ENCODE results near the gene PTCRA.
"Not testable (repeated sequence)": the region's sequence is repeated elsewhere in the genome, so short reads cannot be mapped to it uniquely, and the experiment has no call there.

The PTCRA gene, protein sequence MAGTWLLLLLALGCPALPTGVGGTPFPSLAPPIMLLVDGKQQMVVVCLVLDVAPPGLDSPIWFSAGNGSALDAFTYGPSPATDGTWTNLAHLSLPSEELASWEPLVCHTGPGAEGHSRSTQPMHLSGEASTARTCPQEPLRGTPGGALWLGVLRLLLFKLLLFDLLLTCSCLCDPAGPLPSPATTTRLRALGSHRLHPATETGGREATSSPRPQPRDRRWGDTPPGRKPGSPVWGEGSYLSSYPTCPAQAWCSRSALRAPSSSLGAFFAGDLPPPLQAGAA

DNA sequence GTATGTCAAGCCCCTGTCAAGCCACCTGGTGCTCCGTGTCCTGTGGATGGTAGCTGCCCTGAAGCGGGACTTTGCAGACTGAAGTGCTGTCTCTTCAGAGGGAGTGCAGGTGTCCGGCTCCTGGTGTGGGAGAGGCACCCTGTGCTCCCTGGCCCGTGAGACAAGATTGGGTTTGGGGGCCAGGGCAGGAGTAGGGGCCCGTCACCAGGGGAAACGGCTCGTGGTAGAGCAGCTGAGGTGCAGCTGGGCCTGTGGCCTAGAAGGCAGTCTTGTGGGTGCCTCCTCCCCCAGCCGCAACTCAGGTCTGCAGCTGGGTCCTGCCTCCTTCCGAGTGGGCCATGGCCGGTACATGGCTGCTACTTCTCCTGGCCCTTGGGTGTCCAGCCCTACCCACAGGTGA lies at the start of gene PTCRA:
Gene PTCRA (plus strand): TSS at position 322 of the 400 bp plus-strand sequence. CDS start 17 bp downstream, at position 339.
- peak; percentile 87 for DNase-seq (ENCODE audit: low spot score)

DNA sequence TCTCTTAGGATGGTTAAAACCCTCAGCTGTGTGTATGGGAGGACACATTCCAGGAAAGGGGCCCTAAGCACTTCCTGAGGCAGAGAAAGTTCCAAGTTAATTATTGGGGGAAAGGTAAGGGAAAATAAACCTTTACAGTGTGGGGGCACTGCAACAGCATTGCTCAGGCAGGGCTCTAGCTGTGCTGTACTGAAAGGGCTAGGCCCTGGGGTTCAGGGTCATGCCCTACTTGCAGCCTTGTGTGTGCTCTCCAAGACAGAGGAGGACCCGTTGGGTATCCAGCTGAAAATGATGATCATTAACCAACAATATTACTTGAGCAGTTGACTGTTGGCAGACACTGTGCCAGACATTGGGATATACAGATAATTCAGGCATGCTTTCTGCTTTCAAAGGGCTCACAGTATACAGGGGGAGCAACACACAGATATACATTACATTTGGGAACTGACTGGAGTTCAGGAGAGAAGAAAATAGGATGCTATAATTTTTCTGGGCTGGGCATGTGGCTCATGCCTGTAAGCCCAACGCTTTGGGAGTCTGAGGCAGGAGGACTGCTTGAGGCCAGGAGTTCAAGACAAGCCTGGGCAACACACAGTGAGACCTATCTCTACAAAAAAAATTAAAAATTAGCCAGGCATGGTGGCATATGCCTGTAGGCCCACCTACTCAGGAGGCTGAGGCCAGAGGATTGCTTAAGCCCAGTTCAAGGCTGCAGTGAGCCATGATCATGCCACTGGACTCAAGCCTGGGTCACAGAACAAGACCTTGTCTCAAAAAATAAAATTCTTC lies 45.5 kb upstream of the PTCRA start:
- DNase-seq (ENCODE audit: low spot score) = no peak

DNA sequence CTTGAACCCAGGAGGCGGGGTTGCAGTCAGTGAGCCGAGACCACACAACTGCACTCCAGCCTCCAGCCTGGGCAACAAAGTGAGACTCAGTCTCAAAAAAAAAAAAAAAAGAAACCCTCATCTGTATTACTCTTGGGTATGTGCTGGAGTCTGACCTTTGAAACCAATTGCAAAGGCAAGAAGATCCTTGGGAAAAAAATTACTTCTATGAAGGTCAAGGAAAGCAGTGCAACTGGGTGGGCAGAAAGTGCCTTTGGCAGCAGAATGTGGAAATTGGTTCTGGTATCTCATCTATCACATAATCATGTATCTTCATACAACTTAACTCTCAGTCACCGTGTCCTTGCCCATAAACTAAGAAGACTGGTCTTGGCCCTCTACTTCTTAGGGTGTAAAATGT lies 44.1 kb upstream of the PTCRA start:
- no peak for DNase-seq (ENCODE audit: low spot score)

DNA sequence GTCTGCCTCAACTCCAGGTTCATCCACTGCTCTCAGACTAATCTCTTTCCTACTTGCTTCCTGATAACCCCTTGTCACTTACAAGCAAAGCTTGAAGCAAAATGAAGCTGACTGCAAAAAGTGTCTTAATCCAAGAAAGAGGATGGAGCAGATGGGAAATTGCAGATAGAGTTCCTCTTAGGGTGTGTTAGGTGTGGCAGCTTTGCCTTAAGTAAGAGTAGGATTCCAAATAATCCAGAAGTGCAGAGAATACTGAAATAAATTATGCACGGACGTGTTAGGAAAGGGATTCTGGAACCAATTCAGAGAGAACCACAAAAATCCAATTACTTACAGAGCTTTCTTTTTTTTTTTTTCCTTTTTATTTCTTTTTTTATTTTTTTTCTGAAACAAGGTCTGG lies 42.5 kb upstream of the PTCRA start:
- DNase-seq (ENCODE audit: low spot score) = no peak

DNA sequence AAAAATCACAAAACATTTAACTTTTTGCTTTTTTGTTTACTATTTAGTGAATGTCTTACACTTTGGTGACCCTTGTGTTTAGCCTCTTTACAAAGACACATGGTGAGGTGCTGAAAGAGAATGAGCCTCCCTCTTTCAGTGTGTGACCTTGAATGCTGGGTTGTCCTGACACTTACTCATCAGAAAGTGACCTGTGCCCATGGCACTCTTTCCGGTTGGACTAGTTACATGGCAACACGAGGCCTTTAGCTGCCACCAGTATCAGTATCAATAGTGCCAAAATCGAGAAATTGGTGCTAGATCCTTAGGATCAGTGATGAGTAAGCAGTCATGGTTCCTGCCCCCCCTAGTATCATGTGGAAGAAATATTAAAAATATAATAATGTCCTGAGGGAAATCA lies 38.2 kb upstream of the PTCRA start:
- DNase-seq (ENCODE audit: low spot score) = no peak

DNA sequence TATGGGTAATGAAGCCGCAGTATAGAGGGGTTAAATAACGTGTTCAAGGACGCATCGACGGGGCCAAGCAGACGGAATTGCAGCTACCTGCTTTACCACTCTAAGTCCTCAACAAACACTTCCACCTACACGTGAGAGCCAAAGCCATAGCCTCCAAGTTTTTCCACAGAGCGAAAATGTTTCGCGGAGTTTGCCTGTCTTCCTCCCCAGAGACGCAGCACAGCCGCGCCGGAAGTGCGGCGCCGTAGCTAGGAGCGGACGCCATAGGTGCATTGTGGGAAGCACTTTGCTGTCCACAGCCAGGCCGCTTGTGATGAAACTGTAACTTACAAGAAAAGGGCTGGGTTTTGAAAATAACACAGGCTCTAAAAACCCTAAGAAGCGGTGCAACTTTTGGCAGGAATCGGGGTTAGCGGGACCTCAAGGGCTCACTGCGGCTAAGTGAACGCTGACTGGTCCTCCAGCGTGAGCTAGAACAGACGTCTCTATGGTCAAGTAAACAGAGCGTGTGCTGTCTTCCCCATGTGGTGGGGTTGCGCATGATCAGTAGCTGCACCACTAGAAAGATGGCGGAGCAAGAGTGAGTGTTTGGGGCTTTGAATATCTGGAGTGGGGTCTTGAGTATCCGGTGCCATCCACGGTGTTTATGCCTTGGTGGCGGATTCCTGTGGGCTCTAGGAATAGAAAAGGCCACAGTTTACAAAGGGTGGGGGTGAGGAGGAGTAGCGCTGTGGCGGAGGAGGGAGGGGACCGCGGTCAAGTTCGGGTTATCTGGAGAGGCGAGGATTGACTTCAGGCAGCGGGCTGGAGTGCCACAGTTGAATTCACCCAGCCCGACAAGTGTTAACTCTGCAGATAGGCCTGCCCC lies 36.2 kb upstream of the PTCRA start, which contains the start of gene RPL7L1:
Gene RPL7L1 (plus strand): TSS at position 245 of the 868 bp plus-strand sequence. CDS start 295 bp downstream, at position 540.
- DNase-seq (ENCODE audit: low spot score) = peak; percentile 95

DNA sequence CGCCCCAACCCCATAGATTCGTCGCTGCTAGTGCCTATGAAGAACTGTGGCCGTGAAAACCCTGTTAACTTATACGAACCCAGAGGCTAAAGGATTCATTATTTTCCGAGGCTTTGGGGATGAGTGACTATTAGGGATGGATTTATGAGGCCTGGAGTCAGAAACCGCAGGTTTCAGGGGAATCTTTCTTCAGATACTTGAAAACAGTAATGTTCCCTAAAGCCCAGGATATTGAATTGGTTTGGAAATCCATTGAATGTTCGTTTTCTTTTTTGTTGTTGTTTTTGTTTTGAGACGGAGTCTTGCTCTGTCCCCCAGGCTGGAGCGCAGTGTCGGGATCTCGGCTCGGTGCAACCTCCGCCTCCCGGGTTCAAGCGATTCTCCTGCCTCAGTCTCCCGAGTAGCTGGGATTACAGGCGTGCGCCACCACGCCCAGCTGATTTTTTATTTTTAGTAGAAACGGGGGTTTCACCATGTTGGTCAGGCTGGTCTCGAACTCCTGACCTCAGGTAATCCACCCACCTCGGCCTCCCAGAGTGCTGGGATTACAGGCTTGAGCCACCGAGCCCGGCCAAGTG lies 35.5 kb upstream of the PTCRA start:
- not testable (repeated sequence) for DNase-seq (ENCODE audit: low spot score)

DNA sequence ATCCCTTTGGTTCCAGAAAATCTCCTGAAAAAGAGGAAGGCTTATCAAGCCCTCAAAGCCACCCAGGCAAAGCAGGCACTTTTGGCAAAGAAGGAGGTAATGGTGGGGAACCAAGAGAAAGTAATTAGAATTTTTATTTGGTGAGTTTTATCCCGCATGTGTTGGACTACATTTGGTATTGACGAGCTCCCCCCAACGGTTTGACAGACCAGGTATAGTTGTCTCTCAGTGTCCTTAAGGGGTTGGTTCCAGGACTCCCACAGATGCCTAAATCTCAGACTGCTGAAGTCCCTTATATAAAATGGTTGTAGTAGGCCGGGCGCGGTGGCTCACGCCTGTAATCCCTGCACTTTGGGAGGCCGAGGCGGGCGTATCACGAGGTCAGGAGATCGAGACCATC lies 35.0 kb upstream of the PTCRA start:
- DNase-seq (ENCODE audit: low spot score) = peak; percentile 59

DNA sequence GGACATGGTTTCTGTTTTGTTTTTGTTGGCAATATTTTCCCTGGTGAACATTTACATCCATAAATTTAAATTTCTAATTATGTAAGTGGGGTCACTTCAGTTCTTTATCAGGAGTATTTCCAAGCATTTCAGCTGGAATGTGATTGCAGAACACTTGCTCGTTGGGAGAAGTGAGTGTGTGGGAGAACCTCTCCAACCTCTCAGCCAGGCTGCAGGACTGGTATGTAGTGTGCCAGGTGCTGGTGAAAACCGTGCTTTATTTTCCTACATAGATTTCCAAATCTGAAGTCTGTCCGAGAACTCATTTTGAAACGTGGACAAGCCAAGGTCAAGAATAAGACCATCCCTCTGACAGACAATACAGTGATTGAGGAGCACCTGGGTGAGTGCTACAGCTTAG lies 30.2 kb upstream of the PTCRA start:
- DNase-seq (ENCODE audit: low spot score) = no peak

DNA sequence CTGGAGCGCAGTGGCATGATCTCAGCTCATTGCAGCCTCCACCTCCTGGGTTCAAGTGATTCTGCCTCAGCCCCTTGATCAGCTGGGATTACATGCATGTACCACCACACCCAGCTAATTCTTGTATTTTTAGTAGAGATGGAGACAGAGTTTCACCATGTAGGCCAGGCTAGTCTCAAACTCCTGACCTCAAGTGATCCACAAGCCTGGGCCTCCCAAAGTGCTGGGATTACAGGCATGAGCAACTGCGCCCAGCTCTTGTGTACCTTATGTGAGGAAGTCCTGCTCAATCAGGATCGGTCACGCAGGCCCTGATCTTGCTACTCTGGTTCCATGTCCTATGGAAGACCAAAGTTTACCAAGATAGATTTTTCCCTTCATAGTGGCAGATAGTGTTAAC lies 27.7 kb upstream of the PTCRA start:
- not testable (repeated sequence) for DNase-seq (ENCODE audit: low spot score)

DNA sequence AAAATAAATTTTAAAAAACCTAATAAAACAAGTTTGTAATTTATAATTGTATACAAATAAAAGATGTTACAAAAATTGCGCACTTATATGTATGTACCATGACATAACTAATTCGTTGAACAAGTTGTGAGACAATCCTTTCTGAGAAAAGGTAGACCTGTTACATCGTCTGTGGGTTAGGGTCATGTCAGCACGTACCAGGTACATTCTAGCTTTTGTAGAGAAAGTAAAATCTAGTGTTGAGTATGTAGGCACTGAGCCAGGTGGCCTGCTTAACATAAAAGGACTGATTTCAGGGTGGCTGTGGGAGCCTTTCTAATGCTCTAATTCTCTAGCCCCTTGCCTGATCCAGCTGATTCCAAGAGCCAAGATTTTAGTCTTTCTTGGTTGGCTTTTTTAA lies 26.0 kb upstream of the PTCRA start:
- DNase-seq (ENCODE audit: low spot score) = no peak

DNA sequence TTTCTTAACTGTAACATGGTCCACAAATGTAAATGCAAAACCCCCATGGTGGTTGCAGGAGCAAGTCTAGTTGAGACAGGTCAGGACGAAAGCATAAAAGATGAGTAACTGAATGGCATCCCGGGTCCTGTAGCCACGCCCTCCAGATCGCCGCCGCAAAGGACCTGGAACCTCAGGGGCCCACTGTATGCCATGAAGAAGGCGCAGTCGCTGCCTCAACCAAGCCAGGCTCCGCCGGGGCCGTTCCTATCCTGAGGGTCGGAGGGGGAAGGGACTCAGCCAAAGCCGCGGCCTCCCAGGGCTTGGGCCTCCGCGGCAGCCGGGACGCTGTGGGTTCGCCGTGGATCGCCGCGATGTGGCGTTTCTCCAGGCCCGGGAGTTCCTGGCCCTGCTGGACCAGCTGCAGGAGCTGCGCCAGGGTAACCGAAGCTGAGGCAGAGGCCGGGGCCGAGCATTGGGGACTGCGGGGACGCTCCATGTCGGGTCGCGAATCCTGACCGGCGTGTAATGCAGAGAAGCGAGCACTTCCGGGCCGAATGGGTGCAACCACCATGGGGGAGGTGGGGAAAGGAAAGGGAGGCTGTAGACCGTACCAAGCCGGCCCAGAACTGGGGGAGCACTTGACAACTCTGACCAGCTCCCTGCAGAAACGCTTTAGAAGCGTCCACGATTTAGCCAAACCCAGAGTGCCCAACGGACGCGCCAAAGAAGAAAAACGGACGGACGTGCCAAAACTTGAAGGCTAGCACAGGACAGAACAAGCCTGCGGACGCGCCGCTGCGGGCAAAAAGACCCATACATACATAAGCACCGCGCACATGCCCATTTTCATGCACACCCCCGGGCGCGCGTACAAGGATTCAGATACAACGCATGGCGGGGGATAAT lies 25.3 kb upstream of the PTCRA start:
- peak; percentile 93 for DNase-seq (ENCODE audit: low spot score)

DNA sequence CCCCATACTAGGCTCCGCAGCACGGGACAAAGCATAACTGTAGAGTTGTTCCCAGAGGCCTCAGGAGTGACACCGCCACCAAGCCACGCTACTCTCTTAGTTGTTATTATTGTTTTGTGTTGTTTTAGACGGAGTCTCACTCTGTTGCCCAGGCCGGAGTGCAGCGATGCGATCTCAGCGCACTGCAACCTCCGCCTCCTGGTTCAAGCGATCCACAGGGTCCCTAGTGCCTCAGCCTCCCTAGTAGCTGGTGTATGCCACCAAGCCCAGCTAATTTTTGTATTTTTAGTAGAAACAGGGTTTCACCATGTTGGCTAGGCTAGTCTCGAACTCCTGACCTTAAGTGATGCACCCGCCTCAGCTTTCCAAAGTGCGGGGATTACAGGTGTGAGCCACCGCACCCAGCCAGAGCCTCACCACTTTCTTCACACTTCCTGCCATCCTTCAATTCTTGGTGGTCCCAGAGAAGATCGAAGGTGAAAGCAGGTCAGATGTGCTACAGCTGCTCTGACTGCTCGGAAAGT lies 24.6 kb upstream of the PTCRA start:
- DNase-seq (ENCODE audit: low spot score) = no peak

DNA sequence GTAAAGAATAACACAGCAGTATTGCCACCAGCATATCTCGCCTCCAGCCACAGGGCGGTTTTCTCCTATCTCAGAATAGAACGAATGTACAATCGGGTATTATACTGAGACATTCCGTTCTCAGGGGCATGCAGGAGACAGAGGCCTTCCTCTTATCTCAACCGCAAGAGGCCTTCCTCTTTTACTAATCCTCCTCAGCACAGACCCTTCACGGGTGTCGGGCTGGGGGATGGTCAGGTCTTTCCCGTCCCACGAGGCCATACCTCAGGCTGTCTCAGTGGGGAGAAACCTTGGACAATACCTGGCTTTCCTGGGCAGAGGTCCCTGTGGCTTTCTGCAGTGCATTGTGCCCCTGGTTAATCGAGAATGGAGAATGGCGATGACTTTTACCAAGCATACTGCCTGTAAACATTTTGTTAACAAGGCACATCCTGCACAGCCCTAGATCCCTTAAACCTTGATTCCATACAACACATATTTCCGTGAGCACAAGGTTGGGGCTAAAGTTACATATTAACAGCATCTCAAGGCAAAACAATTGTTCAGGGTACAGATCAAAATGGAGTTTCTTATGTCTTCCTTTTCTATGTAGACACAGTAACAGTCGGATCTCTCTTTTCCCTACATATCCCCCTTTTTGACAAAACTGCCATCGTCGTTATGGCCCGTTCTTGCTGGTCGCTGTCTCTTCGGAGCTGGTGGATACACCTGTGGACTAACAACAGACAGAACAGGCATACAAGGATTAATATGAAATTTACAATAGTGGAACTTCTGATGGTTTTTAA lies 21.6 kb upstream of the PTCRA start:
- not testable (repeated sequence) for DNase-seq (ENCODE audit: low spot score)

DNA sequence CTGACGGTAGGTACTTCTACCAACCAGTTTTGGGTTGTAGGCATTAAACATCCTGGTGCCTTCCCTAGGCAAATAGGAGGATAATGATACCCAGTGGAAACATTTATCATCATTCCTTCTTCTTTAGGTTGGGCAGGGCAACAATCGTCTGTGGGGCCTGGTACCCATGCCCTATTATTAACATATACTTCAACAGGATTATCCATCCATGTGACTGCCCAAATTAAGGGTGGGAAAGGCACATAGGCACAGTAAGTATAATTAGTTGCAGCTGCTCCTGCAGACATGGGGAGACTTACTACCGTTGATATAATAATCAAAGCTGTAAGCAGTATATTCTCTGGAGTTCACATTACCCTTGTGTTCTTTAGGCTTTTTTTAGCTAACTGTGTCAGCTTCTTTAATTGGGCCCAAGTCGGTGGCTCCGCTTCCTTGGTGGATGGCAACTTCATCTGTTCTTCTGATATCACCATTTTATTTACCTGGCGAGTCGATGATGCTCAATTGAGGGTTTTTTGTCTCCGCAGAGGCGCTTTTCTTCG lies 19.6 kb upstream of the PTCRA start:
- no peak for DNase-seq (ENCODE audit: low spot score)

DNA sequence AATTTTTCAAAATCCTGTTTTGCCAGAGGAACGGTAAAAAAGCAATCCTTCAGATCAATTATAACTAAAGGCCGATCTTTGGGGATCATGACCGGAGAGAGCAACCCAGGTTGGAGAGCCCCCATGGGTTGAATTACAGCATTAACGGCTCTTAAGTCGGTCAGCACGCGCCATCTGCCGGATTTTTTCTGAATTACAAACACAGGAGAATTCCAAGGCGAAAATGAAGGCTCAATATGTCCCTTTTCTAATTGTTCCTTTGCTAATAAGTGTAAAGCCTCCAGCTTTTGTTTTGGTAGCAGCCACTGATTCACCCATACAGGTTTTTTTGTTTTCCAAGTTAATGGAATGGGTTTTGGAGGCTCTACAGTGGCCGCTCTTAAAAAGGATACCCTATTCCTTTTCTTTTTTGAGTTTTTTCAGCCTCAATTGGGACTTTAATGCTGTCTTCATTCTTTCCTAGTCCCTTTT lies 16.9 kb upstream of the PTCRA start:
- peak; percentile 84 for DNase-seq (ENCODE audit: low spot score)

DNA sequence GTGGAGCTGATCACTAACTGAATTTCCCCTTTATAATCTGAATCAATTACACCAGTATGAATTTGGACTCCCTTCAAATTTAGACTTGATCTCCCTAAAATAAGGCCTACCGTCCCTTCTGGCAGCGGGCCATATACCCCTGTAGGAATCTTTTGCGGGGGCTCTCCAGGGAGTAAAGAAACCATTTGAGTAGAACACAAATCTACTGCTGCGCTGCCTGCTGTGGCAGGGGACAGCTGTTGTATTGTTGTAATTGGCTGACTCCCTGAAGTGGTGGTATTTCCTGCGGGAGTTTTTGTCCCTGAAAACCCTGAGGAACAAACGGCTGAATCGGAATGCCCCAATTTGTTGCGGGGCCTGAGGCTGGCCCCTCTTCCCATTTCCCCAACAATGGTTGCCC lies 16.0 kb upstream of the PTCRA start:
- DNase-seq (ENCODE audit: low spot score) = no peak

DNA sequence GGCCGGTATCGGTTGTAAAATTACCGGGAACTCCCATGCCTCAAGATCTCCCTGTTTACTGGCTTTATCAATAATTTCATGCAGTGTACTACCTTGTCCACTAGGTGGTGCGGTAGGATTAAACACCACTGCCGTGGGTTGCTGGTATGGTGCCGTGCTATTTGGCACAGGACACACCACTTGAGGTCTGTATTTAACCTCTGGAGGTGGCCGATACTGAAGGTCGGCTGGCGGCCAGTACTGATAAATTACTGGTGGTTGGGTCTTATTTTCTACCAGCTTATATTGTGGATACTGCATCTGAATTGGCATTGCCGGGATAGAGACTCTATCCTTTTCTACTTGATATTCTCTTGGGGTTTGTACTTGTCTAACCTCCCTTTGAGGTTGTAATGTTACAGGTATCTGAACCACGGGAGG lies 14.3 kb upstream of the PTCRA start:
- peak; percentile 91 for DNase-seq (ENCODE audit: low spot score)

Data from NAMALWA (cell line).